GM12865 (cell line): ENCODE measurements around the gene FBXW12.

Source experiments
- DNase-seq: peaks from one replicate; pipeline ENCODE4 v3.0.0; 2010; ENCODE audit warnings: low read depth
- H3K4me3 ChIP-seq: 2 replicates; pipeline ENCODE4 v1.5.1; 2011; ENCODE audit warnings: mild to moderate bottlenecking, low read depth, low read length, control low read depth
- TF ChIP-seq, protein P1 (sequence below): IDR thresholded peaks from 2 replicates; pipeline ENCODE4 v1.5.1; 2011; ENCODE audit warnings: low read length, control low read depth, low read depth, inconsistent platforms; ENCODE audit not compliant: insufficient read depth; ENCODE audit errors: missing control alignments

FBXW12 gene

DNA sequence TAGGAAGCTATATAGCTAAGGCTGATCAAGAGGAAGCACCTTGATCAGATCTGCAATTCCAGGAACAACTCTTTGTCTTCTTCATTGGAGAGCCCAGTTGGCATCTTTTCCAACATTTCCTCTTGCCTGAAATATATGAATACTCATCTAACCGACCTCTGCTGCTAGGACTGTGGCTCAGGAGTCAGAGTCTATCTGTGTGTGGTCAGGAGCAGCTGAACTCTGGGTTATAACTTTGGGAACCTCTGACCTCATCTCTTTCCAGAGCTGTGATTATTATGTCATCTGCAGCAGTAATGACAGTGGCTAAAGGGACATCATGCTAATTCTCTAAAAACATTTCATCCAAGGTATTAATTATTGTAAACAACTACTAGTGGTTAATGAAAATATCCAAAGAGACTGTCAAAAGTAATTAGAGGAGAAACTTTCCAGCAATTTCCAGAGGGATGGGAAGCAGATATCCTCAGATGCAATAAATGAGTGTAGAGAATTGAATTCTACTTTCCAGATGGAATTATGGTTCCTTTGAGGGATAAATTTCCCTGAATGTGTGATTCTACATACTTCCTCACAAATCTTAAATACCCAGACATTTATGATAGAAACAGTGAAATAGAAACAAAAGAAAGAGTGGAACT, 27.0 kb upstream of the FBXW12 start:
- TF ChIP-seq, protein P1, sequence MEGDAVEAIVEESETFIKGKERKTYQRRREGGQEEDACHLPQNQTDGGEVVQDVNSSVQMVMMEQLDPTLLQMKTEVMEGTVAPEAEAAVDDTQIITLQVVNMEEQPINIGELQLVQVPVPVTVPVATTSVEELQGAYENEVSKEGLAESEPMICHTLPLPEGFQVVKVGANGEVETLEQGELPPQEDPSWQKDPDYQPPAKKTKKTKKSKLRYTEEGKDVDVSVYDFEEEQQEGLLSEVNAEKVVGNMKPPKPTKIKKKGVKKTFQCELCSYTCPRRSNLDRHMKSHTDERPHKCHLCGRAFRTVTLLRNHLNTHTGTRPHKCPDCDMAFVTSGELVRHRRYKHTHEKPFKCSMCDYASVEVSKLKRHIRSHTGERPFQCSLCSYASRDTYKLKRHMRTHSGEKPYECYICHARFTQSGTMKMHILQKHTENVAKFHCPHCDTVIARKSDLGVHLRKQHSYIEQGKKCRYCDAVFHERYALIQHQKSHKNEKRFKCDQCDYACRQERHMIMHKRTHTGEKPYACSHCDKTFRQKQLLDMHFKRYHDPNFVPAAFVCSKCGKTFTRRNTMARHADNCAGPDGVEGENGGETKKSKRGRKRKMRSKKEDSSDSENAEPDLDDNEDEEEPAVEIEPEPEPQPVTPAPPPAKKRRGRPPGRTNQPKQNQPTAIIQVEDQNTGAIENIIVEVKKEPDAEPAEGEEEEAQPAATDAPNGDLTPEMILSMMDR: no peak
- H3K4me3 ChIP-seq: no peak overlapping the region
- DNase-seq: no peak

DNA sequence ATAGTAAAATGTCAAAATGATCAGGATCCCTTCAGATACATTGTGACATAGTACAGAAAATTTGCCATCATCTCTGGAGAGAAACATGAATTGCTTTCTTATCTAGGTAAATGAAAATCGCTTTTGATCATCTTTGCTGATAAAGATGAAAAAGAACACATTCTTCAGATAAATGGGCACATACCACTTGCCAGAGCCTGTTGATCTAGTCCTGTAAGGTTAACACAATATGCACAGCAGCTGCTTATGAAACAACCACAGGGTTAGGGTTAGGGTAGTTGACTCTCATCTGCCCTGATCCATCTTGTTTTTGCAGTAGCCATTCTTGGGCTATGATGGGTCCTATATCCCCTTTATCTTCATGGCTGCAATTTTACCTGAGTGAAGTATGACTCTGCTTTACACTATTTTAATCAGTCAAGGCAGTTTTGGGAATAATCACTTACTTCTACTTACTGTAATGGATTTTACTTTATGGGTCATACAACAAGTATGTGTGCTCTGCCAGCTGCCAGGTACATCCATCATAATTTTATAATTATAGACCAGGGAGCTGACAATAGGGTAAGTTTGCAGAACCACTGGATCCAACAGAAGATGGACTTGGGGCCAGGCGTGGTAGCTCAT, 26.0 kb upstream of the FBXW12 start:
- no peak for DNase-seq
- TF ChIP-seq, protein P1: no peak
- H3K4me3 ChIP-seq: no peak overlapping the region

DNA sequence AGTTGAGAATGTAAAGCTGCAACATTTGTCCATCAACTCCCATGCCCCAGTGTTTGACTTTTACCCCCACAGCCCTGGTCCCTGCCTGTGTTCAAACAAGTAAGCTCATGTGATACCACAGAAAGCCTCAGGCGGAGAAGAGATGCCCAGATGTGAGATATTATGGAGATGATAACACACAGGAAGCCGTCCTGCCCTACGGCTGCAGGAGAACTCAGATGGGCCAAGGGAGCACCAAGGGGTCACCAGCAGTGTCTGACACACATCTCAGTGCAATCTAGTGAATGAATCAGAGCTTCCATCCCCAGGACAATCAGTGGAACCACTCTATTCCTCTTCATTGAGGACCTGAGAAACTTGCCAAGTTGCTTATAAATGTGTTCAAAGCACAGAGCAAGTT, 24.5 kb upstream of the FBXW12 start:
- TF ChIP-seq, protein P1: no peak
- no peak for DNase-seq
- no peak overlapping the region for H3K4me3 ChIP-seq

DNA sequence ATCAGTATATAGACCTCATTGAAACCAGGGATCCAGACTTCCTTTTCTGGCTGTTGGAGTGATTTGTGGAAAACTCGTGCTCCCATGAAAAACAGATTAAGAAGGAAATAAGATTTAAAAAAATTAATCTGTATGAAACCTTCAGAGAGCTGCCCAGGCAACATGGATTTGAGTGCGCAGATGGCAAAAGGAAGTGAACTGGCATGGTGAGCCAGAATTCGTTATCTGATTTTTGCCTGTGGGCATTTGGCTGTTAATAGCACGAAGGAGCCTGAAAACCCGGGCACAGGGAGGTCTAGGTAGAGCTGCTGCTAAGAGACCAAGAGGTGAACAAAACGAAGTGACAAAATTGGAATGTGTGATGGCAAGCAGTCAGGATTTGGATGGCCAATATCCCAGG, 19.5 kb upstream of the FBXW12 start:
- no peak for DNase-seq
- TF ChIP-seq, protein P1: no peak
- no peak overlapping the region for H3K4me3 ChIP-seq

DNA sequence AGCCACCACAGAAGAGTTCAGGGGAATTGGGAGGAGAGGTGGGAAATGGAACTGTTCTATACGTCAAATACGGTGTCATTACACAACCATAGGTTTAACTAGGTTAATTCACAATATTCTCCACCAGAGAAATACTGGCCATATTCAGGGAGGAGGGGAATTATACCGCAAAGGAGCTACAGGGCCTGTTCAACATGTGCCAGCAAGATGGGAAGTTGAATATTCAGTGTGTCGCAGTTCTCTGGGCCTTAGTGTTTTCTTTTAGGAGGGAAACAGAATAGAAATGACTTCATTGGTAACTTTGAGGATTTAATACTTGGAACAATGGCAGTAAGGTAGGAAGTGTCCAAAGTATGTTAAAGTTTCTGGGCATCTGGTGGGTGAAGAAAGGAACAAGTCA, 18.0 kb upstream of the FBXW12 start:
- DNase-seq: no peak
- H3K4me3 ChIP-seq: no peak overlapping the region
- TF ChIP-seq, protein P1: no peak

DNA sequence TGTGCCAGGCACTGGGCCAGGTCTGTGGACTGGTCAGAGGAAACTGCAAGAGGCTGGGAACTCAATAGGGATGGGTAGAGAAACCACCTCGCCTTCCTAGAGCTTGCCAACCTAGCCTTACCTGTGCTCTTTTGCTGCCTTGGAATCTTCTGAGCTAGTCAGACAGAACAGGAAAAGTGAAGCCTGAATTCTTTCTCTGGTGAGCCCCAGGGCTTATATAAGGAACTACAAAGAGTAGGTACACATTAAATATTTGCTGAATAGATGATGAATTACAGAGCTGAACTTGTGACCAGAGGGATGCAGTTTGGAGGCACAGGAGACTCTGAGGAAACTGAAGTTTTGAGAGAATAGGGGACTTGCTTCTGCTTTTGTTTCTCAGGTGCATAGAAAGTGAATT, 15.6 kb upstream of the FBXW12 start:
- no peak for DNase-seq
- no peak overlapping the region for H3K4me3 ChIP-seq

DNA sequence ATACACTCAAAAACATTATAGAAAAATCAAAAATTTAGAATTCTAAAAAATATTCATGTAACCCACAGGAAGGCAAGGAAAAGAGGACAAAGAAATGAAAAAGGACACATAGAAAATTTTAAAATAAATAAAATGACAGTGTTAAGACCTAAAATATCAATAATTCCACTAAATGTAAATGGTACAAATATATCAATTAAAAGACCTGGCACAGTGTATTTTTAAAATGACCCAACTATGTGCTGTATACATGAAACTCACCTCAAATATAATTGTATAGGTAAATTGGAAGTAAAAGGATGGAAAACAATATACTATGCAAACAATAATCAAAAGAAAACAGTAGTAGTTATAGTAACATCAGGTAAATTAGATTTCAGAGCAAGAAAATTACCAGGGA, 10.1 kb upstream of the FBXW12 start:
- H3K4me3 ChIP-seq: no peak overlapping the region
- DNase-seq: no peak
- TF ChIP-seq, protein P1: no peak

More for the DNA sequence above, 15.6 kb upstream of the FBXW12 start:
- TF ChIP-seq, protein P1: no peak
